ENCODE data around the gene PYY.

- no peak for TF ChIP-seq YY1 (IDR thresholded peaks at IDR 0.05; ENCODE audit: insufficient read depth, insufficient read length)
- no peak for TF ChIP-seq ZNF274 (IDR thresholded peaks at IDR 0.05; ENCODE audit: low read depth, low read length)
These were observed 2.5 kb upstream of the PYY start for GRCh38 chr17:43956222-43956621.
